ENCODE measurements around the gene CHST9. TPM values are rescaled to one million over a fixed set of nuclear protein-coding genes. Genes with fewer than 3 reads are reported as not detected.
"Not testable (repeated sequence)": the region's sequence is repeated elsewhere in the genome, so short reads cannot be mapped to it uniquely, and the experiment has no call there.

CHST9 gene
- 2.1 and 3.7 TPM in 2 replicates for total RNA-seq

DNA sequence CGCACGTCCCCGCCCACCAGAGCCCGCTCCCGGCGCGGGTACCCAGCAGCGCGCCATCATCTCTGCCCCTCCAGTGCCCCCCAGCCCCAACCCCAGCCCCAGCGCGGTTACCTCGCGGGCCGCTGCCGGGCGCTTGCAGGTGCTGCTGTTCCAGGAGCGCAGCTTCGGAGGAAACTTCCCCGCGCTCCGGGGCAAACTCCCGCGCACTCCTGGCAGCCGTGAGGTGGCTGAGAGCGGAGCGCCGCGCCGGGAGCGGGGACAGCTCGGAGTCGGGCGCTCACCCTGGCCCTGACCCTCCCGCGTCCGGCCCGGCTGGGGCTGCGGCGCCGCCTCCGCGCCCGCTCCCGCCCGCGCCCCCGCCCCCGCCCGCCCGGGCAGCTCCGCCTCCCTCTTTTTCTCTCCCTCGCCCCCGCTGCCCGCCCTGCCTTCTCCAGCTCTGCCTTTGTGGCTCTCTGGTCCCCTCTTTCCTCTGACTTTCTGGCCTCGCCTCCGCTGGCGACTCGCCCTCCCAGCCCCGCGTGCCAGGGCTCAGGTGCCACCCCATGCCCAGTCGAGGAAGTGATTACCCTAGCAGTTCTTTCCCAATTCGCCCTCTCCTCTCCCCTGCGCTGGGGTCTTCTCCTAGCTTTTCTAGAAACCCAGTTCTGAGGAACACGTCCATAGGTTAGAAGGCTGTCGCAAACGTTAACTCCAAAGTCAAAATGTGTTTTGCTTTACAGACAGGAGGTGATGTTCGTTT lies at the start of gene CHST9:
Gene CHST9, minus strand, starts transcription at position 284 of the 739 bp plus-strand sequence. CDS start 42,499 bp downstream, outside the sequence.
- TF ChIP-seq, protein P1, sequence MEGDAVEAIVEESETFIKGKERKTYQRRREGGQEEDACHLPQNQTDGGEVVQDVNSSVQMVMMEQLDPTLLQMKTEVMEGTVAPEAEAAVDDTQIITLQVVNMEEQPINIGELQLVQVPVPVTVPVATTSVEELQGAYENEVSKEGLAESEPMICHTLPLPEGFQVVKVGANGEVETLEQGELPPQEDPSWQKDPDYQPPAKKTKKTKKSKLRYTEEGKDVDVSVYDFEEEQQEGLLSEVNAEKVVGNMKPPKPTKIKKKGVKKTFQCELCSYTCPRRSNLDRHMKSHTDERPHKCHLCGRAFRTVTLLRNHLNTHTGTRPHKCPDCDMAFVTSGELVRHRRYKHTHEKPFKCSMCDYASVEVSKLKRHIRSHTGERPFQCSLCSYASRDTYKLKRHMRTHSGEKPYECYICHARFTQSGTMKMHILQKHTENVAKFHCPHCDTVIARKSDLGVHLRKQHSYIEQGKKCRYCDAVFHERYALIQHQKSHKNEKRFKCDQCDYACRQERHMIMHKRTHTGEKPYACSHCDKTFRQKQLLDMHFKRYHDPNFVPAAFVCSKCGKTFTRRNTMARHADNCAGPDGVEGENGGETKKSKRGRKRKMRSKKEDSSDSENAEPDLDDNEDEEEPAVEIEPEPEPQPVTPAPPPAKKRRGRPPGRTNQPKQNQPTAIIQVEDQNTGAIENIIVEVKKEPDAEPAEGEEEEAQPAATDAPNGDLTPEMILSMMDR (conservative IDR thresholded peaks at IDR 0.05; ENCODE audit: low read depth, low read length) = peak; percentile 13
- no peak for DNase-seq (ENCODE audit: low read depth)
- peak within 1 kb of the TSS; percentile 56 for H3K4me3 ChIP-seq (ENCODE audit: low read depth, low read length)

DNA sequence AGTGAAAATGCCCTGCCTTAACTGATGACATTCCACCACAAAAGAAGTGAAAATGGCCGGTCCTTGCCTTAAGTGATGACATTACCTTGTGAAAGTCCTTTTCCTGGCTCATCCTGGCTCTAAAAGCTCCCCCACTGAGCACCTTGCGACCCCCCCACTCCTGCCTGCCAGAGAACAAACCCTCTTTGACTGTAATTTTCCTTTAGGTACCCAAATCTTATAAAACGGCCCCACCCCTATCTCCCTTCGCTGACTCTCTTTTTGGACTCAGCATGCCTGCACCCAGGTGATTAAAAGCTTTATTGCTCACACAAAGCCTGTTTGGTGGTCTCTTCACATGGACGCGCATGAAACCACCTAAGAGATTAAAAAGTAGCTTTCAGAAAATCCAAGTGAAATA lies 47.2 kb upstream of the CHST9 start:
- DNase-seq (ENCODE audit: low read depth) = not testable (repeated sequence)

DNA sequence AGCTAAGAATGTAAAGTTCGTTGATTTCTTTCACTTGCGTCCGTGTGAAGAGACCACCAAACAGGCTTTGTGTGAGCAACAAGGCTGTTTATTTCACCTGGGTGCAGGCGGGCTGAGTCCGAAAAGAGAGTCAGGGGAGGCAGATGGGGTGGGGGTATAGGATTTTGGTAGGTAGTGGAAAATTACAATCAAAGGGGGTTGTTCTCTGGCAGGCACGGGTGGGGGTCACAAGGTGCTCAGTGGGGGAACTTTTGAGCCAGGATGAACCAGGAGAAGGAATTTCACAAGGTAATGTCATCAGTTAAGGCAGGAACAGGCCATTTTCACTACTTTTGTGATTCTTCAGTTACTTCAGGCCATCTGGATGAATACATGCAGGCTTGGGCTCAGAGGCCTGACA lies 46.6 kb upstream of the CHST9 start:
- not testable (repeated sequence) for DNase-seq (ENCODE audit: low read depth); H3K4me3 ChIP-seq (ENCODE audit: low read depth, low read length)

More for the DNA sequence above, 47.2 kb upstream of the CHST9 start:
- not testable (repeated sequence) for H3K4me3 ChIP-seq (ENCODE audit: low read depth, low read length)

GRCh38 chr18:27231221-27231620 lies 46.1 kb upstream of the CHST9 start:
- DNase-seq (ENCODE audit: low read depth); H3K4me3 ChIP-seq (ENCODE audit: low read depth, low read length): not testable (repeated sequence)

GRCh38 chr18:27227721-27228120 lies 42.6 kb upstream of the CHST9 start:
- DNase-seq (ENCODE audit: low read depth) = no peak
- TF ChIP-seq, protein P1 (conservative IDR thresholded peaks at IDR 0.05; ENCODE audit: low read depth, low read length) = no peak
- H3K4me3 ChIP-seq (ENCODE audit: low read depth, low read length) = no peak overlapping the region

- no peak for DNase-seq (ENCODE audit: low read depth)
- no peak overlapping the region for H3K4me3 ChIP-seq (ENCODE audit: low read depth, low read length)
- TF ChIP-seq, protein P1 (conservative IDR thresholded peaks at IDR 0.05; ENCODE audit: low read depth, low read length) = no peak
Observed at GRCh38 chr18:27226556-27227075, 41.5 kb upstream of the CHST9 start.

DNA sequence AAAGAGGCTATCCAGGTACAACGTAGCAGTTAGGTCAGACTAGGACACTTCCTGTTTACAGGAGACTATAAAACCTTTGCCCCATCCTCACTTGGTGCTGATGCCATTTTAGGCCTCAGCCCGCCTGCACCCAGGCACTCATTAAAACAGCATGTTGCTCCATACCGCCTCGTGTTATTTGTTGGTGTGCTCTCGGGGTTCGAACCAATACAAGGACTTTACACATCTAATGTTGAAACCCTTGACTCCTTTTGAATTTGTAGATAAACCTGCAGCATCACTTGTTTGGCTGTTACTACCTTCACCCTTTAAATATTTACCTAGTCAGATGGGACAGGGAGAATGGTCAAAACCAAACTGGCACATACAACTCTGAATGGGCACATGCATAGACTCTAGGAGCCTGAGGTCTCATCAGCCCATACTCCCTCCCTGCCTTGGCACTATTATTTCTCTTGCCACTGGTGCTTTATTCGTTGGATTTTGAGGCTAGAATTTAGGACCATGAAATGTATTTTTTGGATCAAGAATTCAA lies 40.9 kb upstream of the CHST9 start:
- H3K4me3 ChIP-seq (ENCODE audit: low read depth, low read length) = no peak overlapping the region
- no peak for DNase-seq (ENCODE audit: low read depth)
- TF ChIP-seq, protein P1 (conservative IDR thresholded peaks at IDR 0.05; ENCODE audit: low read depth, low read length) = no peak

GRCh38 chr18:27223526-27224291 lies 38.6 kb upstream of the CHST9 start:
- TF ChIP-seq, protein P1 (conservative IDR thresholded peaks at IDR 0.05; ENCODE audit: low read depth, low read length) = no peak
- DNase-seq (ENCODE audit: low read depth) = no peak

More at GRCh38 chr18:27223526-27224291, 38.6 kb upstream of the CHST9 start:
- no peak overlapping the region for H3K4me3 ChIP-seq (ENCODE audit: low read depth, low read length)

All from epithelial cell of proximal tubule (primary cell).